Measurements from ENCODE around the gene TRMT2B.
"Not testable (repeated sequence)": the region's sequence is repeated elsewhere in the genome, so short reads cannot be mapped to it uniquely, and the experiment has no call there.

TRMT2B gene

DNA sequence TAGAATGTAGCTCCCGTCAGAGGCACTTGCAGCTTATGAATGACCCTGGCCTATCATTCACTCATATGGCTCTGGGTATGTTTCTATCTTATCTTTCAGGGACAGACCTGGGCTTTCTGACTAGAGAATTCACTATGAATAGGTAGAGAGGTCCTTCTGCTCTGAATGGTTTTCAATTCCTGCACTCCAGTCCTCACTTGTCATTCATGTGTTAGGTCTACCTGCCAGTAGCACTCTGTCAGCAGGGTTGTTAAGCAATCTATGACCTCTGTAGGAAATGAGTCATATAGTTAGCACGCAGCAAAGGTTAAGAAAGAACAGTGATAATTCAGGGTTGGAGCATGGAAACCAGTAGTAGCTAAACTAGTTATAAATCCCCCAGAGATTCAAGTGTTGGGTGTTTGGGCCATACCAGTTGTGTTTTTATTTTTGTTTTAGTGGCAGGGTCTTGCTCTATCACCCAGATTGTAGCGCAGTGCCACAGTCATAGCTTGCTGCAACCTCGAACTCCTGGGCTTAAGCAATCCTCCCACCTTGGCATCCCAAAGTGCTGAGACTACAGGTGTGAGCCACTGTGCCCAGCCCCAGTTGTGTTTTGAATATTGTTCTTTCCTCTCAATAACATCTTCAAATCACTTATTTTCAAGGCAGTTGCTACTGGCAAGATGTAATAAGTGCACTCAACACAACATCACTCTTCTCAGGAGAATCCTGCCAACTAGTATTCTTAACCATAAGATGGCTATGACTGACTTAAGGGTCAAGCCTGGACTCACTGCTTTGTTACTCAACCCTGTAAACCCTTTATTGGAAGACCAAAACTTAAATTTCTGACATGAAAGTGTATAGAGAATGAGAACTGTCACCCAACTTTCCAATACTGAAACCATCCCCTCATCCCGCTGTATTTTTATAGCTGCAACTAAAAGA, 57.3 kb downstream of the TRMT2B start:
- Histone ChIP-seq H3K27me3 (ENCODE audit: low read depth, low read length) (no peaks in the 10 kb centered on the region), H3K4me1 (ENCODE audit: control insufficient read depth in 1 of 2, insufficient read depth in 2 of 2, low read length in 2 of 2) (no peaks in the 10 kb centered on the region), H3K4me3 (ENCODE audit: low read depth in 1 of 2, low read length in 2 of 2) (no peak overlapping the region), H3K36me3 (ENCODE audit: control insufficient read depth in 1 of 2, insufficient read depth in 2 of 2, low read length in 2 of 2) (peaks cover 0 to 4% of the 10 kb centered on the region in 2 donors), H3K27ac (ENCODE audit: low read length) (no peak overlapping the region), H3K9me3 (ENCODE audit: control insufficient read depth in 1 of 2, low read length in 2 of 2) (no peaks in the 10 kb centered on the region)

DNA sequence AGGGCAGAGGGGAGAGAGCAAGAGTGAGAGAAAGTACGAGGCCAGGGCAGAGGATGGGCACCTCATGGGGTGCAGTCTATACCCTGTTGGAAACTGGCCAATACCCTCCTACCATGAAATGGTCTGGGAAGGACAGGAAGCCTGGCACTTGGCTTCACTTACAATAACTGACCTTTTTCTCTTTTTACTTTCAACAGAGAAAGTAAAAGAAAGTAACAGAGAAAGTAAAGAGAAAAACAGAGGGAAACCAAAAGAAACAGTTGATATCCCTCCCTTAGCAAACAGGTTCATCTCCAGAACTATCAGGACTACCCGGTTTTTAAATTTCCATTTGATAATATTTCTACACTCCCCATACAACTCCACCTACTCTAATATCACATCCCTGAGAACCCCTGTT, 61.8 kb downstream of the TRMT2B start:
- Histone ChIP-seq H3K27ac (ENCODE audit: low read length) (no peak overlapping the region), H3K36me3 (ENCODE audit: control insufficient read depth in 1 of 2, insufficient read depth in 2 of 2, low read length in 2 of 2) (peaks cover 0 to 12% of the 10 kb centered on the region in 2 donors), H3K4me3 (ENCODE audit: low read depth in 1 of 2, low read length in 2 of 2) (no peak overlapping the region), H3K4me1 (ENCODE audit: control insufficient read depth in 1 of 2, insufficient read depth in 2 of 2, low read length in 2 of 2) (no peaks in the 10 kb centered on the region), H3K27me3 (ENCODE audit: low read depth, low read length) (no peaks in the 10 kb centered on the region), H3K9me3 (ENCODE audit: control insufficient read depth in 1 of 2, low read length in 2 of 2) (no peaks in the 10 kb centered on the region)

DNA sequence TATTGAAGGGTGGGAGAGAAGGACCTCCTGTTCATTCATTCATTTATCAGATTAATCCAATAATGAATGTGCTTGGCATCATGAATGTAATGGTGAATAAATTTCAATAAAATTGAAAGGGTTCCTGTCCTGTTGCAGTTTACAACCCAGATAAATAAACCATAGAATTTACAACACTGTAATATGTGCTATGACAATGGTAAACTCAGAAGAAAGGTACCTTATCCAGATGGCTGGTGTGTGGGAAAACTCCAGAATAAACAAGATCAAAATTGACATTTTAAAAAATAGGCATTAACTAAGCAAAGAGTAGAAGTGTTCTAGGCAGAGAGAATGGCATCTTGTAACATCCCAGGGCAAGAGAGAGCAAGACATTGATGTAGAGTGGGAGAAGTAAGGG, 67.1 kb downstream of the TRMT2B start:
- Histone ChIP-seq H3K4me3 (ENCODE audit: low read depth in 1 of 2, low read length in 2 of 2) (no peak overlapping the region), H3K36me3 (ENCODE audit: control insufficient read depth in 1 of 2, insufficient read depth in 2 of 2, low read length in 2 of 2) (peaks cover 0 to 11% of the 10 kb centered on the region in 2 donors), H3K4me1 (ENCODE audit: control insufficient read depth in 1 of 2, insufficient read depth in 2 of 2, low read length in 2 of 2) (no peaks in the 10 kb centered on the region), H3K9me3 (ENCODE audit: control insufficient read depth in 1 of 2, low read length in 2 of 2) (no peaks in the 10 kb centered on the region), H3K27ac (ENCODE audit: low read length) (no peak overlapping the region), H3K27me3 (ENCODE audit: low read depth, low read length) (no peaks in the 10 kb centered on the region)

DNA sequence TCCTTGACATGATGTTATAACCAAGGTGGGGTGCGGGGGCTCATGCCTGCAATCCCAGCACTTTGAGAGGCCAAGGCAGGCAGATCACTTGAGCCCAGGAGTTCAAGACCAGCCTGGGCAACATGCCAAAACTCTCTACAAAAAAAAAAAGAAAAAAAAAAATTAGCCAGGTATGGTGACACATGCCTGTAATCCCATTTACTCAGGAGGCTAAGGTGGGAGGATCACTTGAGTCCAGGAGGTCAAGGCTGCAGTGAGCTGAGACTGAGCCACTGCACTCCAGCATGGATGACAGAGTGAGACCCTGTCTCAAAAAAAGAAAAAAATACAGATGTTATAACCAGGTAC, 70.4 kb downstream of the TRMT2B start:
- not testable (repeated sequence) for H3K36me3 ChIP-seq (ENCODE audit: control insufficient read depth in 1 of 2, insufficient read depth in 2 of 2, low read length in 2 of 2); H3K9me3 ChIP-seq (ENCODE audit: control insufficient read depth in 1 of 2, low read length in 2 of 2)

DNA sequence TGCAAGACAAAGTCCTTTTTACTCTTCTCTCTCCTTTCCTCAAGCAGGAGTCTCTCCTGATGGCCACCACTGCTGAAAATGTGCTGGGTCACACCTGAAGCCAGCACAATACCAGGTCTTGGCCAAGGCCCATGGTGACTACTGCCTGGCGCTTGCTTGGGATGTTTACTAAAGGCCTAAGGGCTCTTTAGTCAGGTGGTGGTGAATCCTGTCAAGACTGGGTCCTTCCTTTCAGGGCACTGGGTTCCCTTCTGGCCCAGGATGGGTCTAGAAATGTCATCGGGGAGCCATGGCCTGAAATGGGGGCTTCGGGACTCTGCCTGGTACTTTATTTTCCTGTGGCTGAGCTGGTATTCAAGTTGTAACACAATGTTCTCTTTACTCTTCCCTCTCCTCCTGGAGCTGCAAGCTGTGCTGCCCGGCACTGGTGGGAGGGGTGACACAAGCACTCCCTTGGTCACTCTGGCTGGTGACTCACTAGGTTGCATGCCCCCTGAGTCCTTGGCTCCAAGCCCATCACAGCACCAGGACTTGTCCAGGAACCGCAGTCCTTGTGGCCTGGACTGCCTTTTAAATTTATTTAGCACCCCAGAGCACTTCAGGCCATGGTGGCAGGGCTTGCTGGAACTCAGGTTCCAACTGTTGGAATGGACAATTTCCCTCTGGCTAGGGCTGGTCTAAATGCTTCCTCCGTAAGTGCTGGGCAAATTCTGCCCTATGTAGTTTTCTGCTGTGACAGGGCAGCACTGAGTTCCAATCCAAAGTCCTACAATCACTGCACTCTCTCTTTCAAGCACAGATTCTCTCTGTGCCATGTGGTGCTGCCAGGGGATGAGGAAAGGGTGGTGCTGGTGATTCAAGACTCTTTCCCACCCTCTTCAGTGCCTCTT, 71.1 kb downstream of the TRMT2B start:
- Histone ChIP-seq H3K27ac (ENCODE audit: low read length) (no peak overlapping the region), H3K4me1 (ENCODE audit: control insufficient read depth in 1 of 2, insufficient read depth in 2 of 2, low read length in 2 of 2) (no peaks in the 10 kb centered on the region), H3K36me3 (ENCODE audit: control insufficient read depth in 1 of 2, insufficient read depth in 2 of 2, low read length in 2 of 2) (no peaks in the 10 kb centered on the region)

More for the DNA sequence above, 70.4 kb downstream of the TRMT2B start:
- H3K4me3 ChIP-seq (ENCODE audit: low read depth in 1 of 2, low read length in 2 of 2); H3K27me3 ChIP-seq (ENCODE audit: low read depth, low read length); H3K27ac ChIP-seq (ENCODE audit: low read length); H3K4me1 ChIP-seq (ENCODE audit: control insufficient read depth in 1 of 2, insufficient read depth in 2 of 2, low read length in 2 of 2): not testable (repeated sequence)

DNA sequence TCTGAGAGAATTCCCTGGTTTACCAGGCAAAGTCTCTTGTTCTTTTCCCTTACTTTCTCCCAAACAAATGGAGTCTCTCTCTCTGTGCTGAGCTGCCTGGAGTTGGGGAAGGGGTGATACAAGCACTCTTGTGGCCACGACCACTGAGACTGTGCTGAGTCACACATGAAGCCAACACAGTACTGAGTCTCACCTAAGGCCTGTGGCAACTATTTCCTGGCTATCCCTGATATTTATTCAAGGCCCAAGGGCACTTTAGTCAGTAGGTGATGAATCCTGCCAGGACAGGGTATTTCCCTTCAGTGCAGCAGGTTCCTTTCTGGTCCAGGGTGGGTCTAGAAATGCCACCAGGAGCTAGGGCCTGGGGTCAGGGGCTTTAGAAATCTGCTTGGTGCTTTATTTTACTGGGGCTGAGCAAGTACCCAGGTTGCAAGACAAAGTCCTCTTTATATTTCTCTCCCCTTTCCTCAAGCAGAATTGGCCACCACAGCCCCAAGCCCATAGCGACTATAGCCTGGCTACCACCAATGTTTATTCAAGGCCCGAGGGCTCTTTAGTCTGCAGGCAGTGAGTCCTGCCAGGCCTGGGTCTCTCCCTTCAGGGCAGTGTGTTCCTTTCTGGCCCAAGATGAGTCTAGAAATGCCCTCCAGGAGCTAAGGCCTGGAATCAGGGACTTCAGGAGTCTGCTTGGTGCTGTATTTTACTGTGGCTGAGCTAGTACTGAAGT, 71.9 kb downstream of the TRMT2B start:
- Histone ChIP-seq H3K27me3 (ENCODE audit: low read depth, low read length) (no peaks in the 10 kb centered on the region), H3K36me3 (ENCODE audit: control insufficient read depth in 1 of 2, insufficient read depth in 2 of 2, low read length in 2 of 2) (no peaks in the 10 kb centered on the region), H3K4me3 (ENCODE audit: low read depth in 1 of 2, low read length in 2 of 2) (no peak overlapping the region), H3K4me1 (ENCODE audit: control insufficient read depth in 1 of 2, insufficient read depth in 2 of 2, low read length in 2 of 2) (no peaks in the 10 kb centered on the region), H3K27ac (ENCODE audit: low read length) (no peak overlapping the region), H3K9me3 (ENCODE audit: control insufficient read depth in 1 of 2, low read length in 2 of 2) (no peaks in the 10 kb centered on the region)

More for the DNA sequence above, 71.1 kb downstream of the TRMT2B start:
- H3K9me3 ChIP-seq (ENCODE audit: control insufficient read depth in 1 of 2, low read length in 2 of 2): no peaks in the 10 kb centered on the region
- no peaks in the 10 kb centered on the region for H3K27me3 ChIP-seq (ENCODE audit: low read depth, low read length)
- H3K4me3 ChIP-seq (ENCODE audit: low read depth in 1 of 2, low read length in 2 of 2): no peak overlapping the region

DNA sequence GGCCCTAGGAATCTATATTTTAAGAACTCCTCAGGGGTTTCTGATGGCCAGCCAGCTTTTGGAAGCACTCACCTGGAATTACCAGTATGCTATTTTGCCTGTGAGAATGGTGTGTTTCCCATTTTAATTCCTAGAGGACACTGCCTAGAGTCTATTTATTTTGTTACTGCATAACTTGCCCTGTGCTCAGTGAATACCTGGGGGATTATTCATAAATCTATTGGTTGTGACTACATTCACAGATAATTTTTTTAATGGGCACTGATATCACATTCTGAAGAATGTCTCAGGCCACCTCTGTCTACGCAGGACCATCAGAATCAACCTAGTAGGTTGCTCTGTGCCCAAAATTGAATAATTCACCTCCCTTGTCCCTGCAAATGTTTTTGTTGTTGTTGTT, 75.7 kb downstream of the TRMT2B start:
- H3K9me3 ChIP-seq (ENCODE audit: control insufficient read depth in 1 of 2, low read length in 2 of 2): no peaks in the 10 kb centered on the region
- H3K4me1 ChIP-seq (ENCODE audit: control insufficient read depth in 1 of 2, insufficient read depth in 2 of 2, low read length in 2 of 2): no peaks in the 10 kb centered on the region
- no peak overlapping the region for H3K27ac ChIP-seq (ENCODE audit: low read length)
- no peaks in the 10 kb centered on the region for H3K36me3 ChIP-seq (ENCODE audit: control insufficient read depth in 1 of 2, insufficient read depth in 2 of 2, low read length in 2 of 2)
- H3K27me3 ChIP-seq (ENCODE audit: low read depth, low read length): no peaks in the 10 kb centered on the region
- H3K4me3 ChIP-seq (ENCODE audit: low read depth in 1 of 2, low read length in 2 of 2): no peak overlapping the region

DNA sequence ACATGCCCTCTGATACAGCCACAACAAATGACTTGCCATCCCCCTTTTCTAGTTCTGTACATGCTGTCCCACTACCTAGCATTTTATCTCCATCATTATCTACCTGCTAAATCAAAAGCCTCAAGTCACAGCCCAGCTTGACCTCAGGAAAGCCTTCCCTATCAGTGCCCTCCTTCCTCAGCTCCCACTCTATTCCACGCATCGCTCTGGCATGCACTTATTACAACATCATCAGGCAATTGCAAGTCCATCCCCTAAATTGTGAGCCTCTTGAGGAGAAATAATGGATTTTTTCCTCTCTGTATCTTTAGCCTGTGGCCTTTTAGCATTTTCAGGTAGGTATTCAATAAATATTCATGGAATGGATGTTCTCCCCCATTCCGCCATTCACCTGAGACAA, 76.7 kb downstream of the TRMT2B start:
- H3K36me3 ChIP-seq (ENCODE audit: control insufficient read depth in 1 of 2, insufficient read depth in 2 of 2, low read length in 2 of 2): no peaks in the 10 kb centered on the region
- no peak overlapping the region for H3K4me3 ChIP-seq (ENCODE audit: low read depth in 1 of 2, low read length in 2 of 2)
- no peaks in the 10 kb centered on the region for H3K4me1 ChIP-seq (ENCODE audit: control insufficient read depth in 1 of 2, insufficient read depth in 2 of 2, low read length in 2 of 2)
- H3K9me3 ChIP-seq (ENCODE audit: control insufficient read depth in 1 of 2, low read length in 2 of 2): no peaks in the 10 kb centered on the region
- no peak overlapping the region for H3K27ac ChIP-seq (ENCODE audit: low read length)
- no peaks in the 10 kb centered on the region for H3K27me3 ChIP-seq (ENCODE audit: low read depth, low read length)

DNA sequence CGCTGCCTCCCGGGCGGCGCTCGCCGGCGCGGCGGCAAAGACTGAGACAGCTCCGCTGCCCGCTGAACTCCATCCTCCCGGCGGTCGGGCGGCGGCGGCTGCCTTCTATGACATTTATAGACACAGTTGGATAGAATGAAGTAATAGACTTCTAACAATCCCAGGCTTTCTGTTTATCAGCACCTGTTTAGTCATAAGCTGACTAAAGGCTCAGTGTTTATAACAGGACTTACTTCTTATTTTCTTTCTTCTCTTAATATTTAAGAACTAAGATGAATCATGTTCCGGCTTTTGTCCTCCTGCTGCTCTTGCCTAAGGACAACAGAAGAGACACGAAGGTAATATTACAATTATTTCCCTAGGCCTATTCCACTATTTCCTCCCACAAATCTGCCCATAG, 78.5 kb downstream of the TRMT2B start:
- Histone ChIP-seq H3K27ac (ENCODE audit: low read length) (no peak overlapping the region), H3K4me3 (ENCODE audit: low read depth in 1 of 2, low read length in 2 of 2) (no peak overlapping the region), H3K27me3 (ENCODE audit: low read depth, low read length) (no peaks in the 10 kb centered on the region), H3K9me3 (ENCODE audit: control insufficient read depth in 1 of 2, low read length in 2 of 2) (no peaks in the 10 kb centered on the region), H3K4me1 (ENCODE audit: control insufficient read depth in 1 of 2, insufficient read depth in 2 of 2, low read length in 2 of 2) (no peaks in the 10 kb centered on the region), H3K36me3 (ENCODE audit: control insufficient read depth in 1 of 2, insufficient read depth in 2 of 2, low read length in 2 of 2) (no peaks in the 10 kb centered on the region)

DNA sequence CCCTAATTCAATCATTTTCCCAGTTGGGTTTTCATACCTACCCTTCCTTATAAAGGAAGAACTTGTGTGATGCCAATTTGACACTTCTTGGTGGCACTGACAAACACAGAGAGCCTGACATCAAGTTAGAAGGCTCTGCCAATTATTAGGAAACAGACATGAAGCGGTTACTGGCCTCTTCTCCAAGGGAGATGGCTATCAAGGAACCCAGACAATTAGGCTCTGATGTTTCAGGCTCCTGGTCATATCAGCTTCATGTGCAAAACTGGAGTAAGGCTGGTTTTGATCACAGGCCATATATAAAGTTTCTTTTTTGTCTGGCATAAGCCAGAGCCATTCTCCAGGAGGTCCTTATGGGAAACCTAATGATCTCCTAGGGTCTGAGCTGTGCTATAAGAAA, 82.0 kb downstream of the TRMT2B start:
- H3K4me3 ChIP-seq (ENCODE audit: low read depth in 1 of 2, low read length in 2 of 2): no peak overlapping the region
- no peaks in the 10 kb centered on the region for H3K9me3 ChIP-seq (ENCODE audit: control insufficient read depth in 1 of 2, low read length in 2 of 2)
- H3K36me3 ChIP-seq (ENCODE audit: control insufficient read depth in 1 of 2, insufficient read depth in 2 of 2, low read length in 2 of 2): no peaks in the 10 kb centered on the region
- no peaks in the 10 kb centered on the region for H3K27me3 ChIP-seq (ENCODE audit: low read depth, low read length)
- no peak overlapping the region for H3K27ac ChIP-seq (ENCODE audit: low read length)
- H3K4me1 ChIP-seq (ENCODE audit: control insufficient read depth in 1 of 2, insufficient read depth in 2 of 2, low read length in 2 of 2): no peaks in the 10 kb centered on the region

DNA sequence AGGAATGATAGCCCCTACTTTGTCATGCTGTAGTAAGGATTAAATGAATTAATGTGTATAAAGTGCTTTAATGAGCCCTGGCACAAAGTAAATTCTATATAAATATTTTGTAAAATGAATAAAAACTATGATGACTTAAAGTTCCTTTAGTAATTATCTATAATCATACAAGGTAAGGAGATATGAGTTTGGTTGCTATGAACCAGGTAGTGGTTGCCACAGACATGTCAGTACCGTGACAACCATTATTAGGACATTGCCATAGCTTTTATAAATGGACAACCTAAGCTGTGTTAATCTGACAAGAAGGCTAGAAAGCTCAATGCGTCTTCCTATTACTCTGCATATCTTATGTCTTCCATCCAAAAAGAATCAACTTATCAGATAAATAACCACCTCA, 82.5 kb downstream of the TRMT2B start, which contains the start of gene ARL13A:
ARL13A (plus strand) TSS at position 301 of the 400 bp plus-strand sequence. CDS start 3,982 bp downstream, outside the sequence.
- Histone ChIP-seq H3K4me1 (ENCODE audit: control insufficient read depth in 1 of 2, insufficient read depth in 2 of 2, low read length in 2 of 2) (no peaks in the 10 kb centered on the region), H3K27me3 (ENCODE audit: low read depth, low read length) (no peaks in the 10 kb centered on the region), H3K36me3 (ENCODE audit: control insufficient read depth in 1 of 2, insufficient read depth in 2 of 2, low read length in 2 of 2) (no peaks in the 10 kb centered on the region), H3K9me3 (ENCODE audit: control insufficient read depth in 1 of 2, low read length in 2 of 2) (no peaks in the 10 kb centered on the region), H3K27ac (ENCODE audit: low read length) (no peak within 1 kb of the TSS), H3K4me3 (ENCODE audit: low read depth in 1 of 2, low read length in 2 of 2) (no peak within 1 kb of the TSS)
